IMR-90 (cell line): ENCODE results near the gene MYOCD. TPM values are rescaled to one million over a fixed set of nuclear protein-coding genes. Genes with fewer than 3 reads are reported as not detected.

Source experiments
- ATAC-seq: fragments of 200-7000 bp; cut with Tn5 transposase; 2 replicates; pipeline ENCODE4 v1.9.1; 2020; ENCODE audit warnings: low read depth, mild to moderate bottlenecking, moderate library complexity
- BruUV-seq: library from RNA; stranded (reverse); fragments of 400-500 nt; replicated peaks from 2 replicates; lab custom pipeline; 2021; lab: Mats Ljungman, UMichigan
- CTCF ChIA-PET: fragments of 300-600 bp; formaldehyde crosslinking; extraction: SDS; loops from one replicate; lab custom pipeline; 2021; ENCODE audit warnings: antibody characterized with exemption; lab: Yijun Ruan, JAX
- POLR2A ChIA-PET: fragments of 300-600 bp; sonication (Branson Sonifier 250); formaldehyde crosslinking; loops from one replicate; lab custom pipeline; 2022; ENCODE audit warnings: antibody characterized with exemption; ENCODE audit not compliant: unreplicated experiment; lab: Charles Lee
- DNase-seq: peaks from one replicate; pipeline ENCODE4 v3.0.0; 2013
- H2AFZ ChIP-seq: replicated peaks from 2 replicates; pipeline ENCODE3; 2013; ENCODE audit warnings: low read length, mild to moderate bottlenecking; ENCODE audit not compliant: poor library complexity
- H2AK5ac ChIP-seq: 2 replicates; pipeline ENCODE4 v1.6.1; 2013; ENCODE audit warnings: low read depth, low read length, inconsistent platforms
- H2AK9ac ChIP-seq: replicated peaks from 2 replicates; pipeline ENCODE3; 2013; ENCODE audit warnings: mild to moderate bottlenecking, low read depth, low read length, moderate library complexity; ENCODE audit not compliant: poor library complexity
- H2BK120ac ChIP-seq: 2 replicates; pipeline ENCODE4 v1.6.1; 2013; ENCODE audit warnings: low read depth, low read length, inconsistent platforms
- H2BK15ac ChIP-seq: 3 replicates; pipeline ENCODE4 v1.6.1; 2013; ENCODE audit warnings: low read depth, low read length, inconsistent platforms
- H2BK20ac ChIP-seq: 2 replicates; pipeline ENCODE4 v1.6.1; 2013; ENCODE audit warnings: low read depth, mild to moderate bottlenecking, inconsistent platforms, low read length, moderate library complexity
- H2BK5ac ChIP-seq: 2 replicates; pipeline ENCODE4 v1.6.1; 2013; ENCODE audit warnings: mild to moderate bottlenecking, low read depth, low read length, inconsistent platforms; ENCODE audit not compliant: poor library complexity, severe bottlenecking
- H3K14ac ChIP-seq: replicated peaks from 2 replicates; pipeline ENCODE4 v1.6.1; 2013; ENCODE audit warnings: low read depth, low read length, inconsistent platforms
- H3K18ac ChIP-seq: 2 replicates; pipeline ENCODE4 v1.6.1; 2013; ENCODE audit warnings: low read depth, low read length, control low read depth
- H3K23ac ChIP-seq: 2 replicates; pipeline ENCODE4 v1.6.1; 2013; ENCODE audit warnings: low read depth, low read length, inconsistent platforms
- H3K27ac ChIP-seq: 2 replicates; pipeline ENCODE4 v1.5.1; 2013; ENCODE audit warnings: mild to moderate bottlenecking, control low read depth, low read length; ENCODE audit not compliant: insufficient read depth
- H3K27me3 ChIP-seq: 2 replicates; pipeline ENCODE4 v1.6.1; 2013; ENCODE audit warnings: low read length; ENCODE audit not compliant: control insufficient read depth, insufficient read depth
- H3K36me3 ChIP-seq: 2 replicates; pipeline ENCODE4 v1.6.1; 2013; ENCODE audit warnings: low read length, mixed read lengths; ENCODE audit not compliant: control insufficient read depth, insufficient read depth
- H3K4ac ChIP-seq: 2 replicates; pipeline ENCODE4 v1.6.1; 2013; ENCODE audit warnings: low read depth, low read length, inconsistent platforms
- H3K4me1 ChIP-seq: 2 replicates; pipeline ENCODE4 v1.6.1; 2013; ENCODE audit warnings: low read length, mixed read lengths; ENCODE audit not compliant: control insufficient read depth, insufficient read depth
- H3K4me2 ChIP-seq: 2 replicates; pipeline ENCODE4 v1.6.1; 2013; ENCODE audit warnings: low read depth, mild to moderate bottlenecking, control low read depth, low read length, moderate library complexity
- H3K4me3 ChIP-seq: 2 replicates; pipeline ENCODE4 v1.5.1; 2013; ENCODE audit warnings: low read depth, mild to moderate bottlenecking, control low read depth, low read length, moderate library complexity; ENCODE audit not compliant: insufficient read depth
- H3K56ac ChIP-seq: 2 replicates; pipeline ENCODE4 v1.6.1; 2013; ENCODE audit warnings: low read length, inconsistent platforms; ENCODE audit not compliant: insufficient read depth; ENCODE audit errors: extremely low read depth
- H3K79me1 ChIP-seq, 2 experiments: 2 replicates each; pipeline ENCODE4 v1.6.1; 2013; ENCODE audit warnings: low read length in 2 of 2, inconsistent platforms in 1 of 2, low read depth in 1 of 2
- H3K9ac ChIP-seq: 2 replicates; pipeline ENCODE4 v1.6.1; 2013; ENCODE audit warnings: low read depth, low read length, control low read depth
- H3K9me1 ChIP-seq: 2 replicates; pipeline ENCODE4 v1.6.1; 2013; ENCODE audit warnings: low read length, inconsistent platforms; ENCODE audit not compliant: insufficient read depth
- H3K9me3 ChIP-seq: 2 replicates; pipeline ENCODE4 v1.6.1; 2013; ENCODE audit warnings: low read length; ENCODE audit not compliant: control insufficient read depth, insufficient read depth
- H4K20me1 ChIP-seq: 2 replicates; pipeline ENCODE4 v1.6.1; 2013; ENCODE audit warnings: low read length, inconsistent platforms; ENCODE audit not compliant: insufficient read depth
- H4K5ac ChIP-seq: 2 replicates; pipeline ENCODE4 v1.6.1; 2013; ENCODE audit warnings: mild to moderate bottlenecking, low read depth, low read length, control low read depth
- H4K8ac ChIP-seq, 2 experiments: 2 replicates each; pipeline ENCODE4 v1.6.1; 2013; ENCODE audit warnings: low read depth in 2 of 2, low read length in 2 of 2, control low read depth in 1 of 2, inconsistent platforms in 1 of 2
- H4K91ac ChIP-seq: 2 replicates; pipeline ENCODE4 v1.6.1; 2013; ENCODE audit warnings: low read depth, low read length, inconsistent platforms; ENCODE audit not compliant: insufficient read depth
- FOS ChIP-seq: fragments of 150-350 bp; IDR thresholded peaks from 2 replicates; pipeline ENCODE4 v1.6.1; 2016; ENCODE audit warnings: low read depth, low read length
- WGBS, 2 experiments: methylation state at CpG; one replicate each; pipeline versions ENCODE4 v1.1.5 to v1.1.7; 2013; ENCODE audit warnings: missing lambda C conversion rate in 2 of 2; ENCODE audit not compliant: insufficient read length in 1 of 2; ENCODE audit errors: extremely low coverage in 2 of 2; 5-methylcytosine and 5-hydroxymethylcytosine counted together
- dilution Hi-C: fragments of 300-500 bp; cut with HindIII; formaldehyde crosslinking; loops from one replicate; pipeline ENCODE4 v1.14.3; 2018; ENCODE audit warnings: low sequenced_read_pairs; ENCODE audit not compliant: unreplicated experiment
- in situ Hi-C: fragments of 300-500 bp; cut with MboI; formaldehyde crosslinking; loops from 3 replicates; pipeline ENCODE4 v1.14.3; 2019; ENCODE audit warnings: low sequenced_read_pairs, inconsistent platforms, mixed read lengths
- intact Hi-C: fragments of 100-400 bp; cut with micrococcal nuclease; formaldehyde crosslinking; loops from 2 replicates; pipeline ENCODE4 v1.10.0; 2022
- polyA plus RNA-seq, 3 experiments: library from polyadenylated mRNA; depleted of rRNA; stranded (reverse); fragments of >200 nt; gene quantifications; 2 replicates each; pipeline ENCODE4 v1.2.3, GENCODE V29; 2012; ENCODE audit warnings: low replicate concordance in 1 of 3
- total RNA-seq: library from RNA; depleted of rRNA; stranded (reverse); fragments of >200 nt; gene quantifications from 2 replicates; pipeline ENCODE4 v1.2.3, GENCODE V29; 2012

MYOCD gene
- total and polyA plus RNA-seq, 2 of the 4 experiments (the other 2 are of a cell fraction): 10.6 to 20.1 TPM

- H3K79me1 ChIP-seq: no peaks in the 10 kb centered on the region
- no peak overlapping the region for H3K18ac ChIP-seq
- no peak overlapping the region for H3K4ac ChIP-seq
- no peak overlapping the region for H4K8ac ChIP-seq
- no peak overlapping the region for H3K23ac ChIP-seq
- no peak for TF ChIP-seq FOS
- H2AK9ac ChIP-seq: no peak overlapping the region
- H3K4me3 ChIP-seq: peak overlapping the region; percentile 68
- H4K5ac ChIP-seq: no peak overlapping the region
- H3K56ac ChIP-seq: no peak overlapping the region
- no peak overlapping the region for H2AK5ac ChIP-seq
- POLR2A ChIA-PET: no interaction called here
- BruUV-seq: no TSS peak
- H3K9me3 ChIP-seq: no peaks in the 10 kb centered on the region
- H2BK5ac ChIP-seq: no peak overlapping the region
- no peak for DNase-seq
- H4K91ac ChIP-seq: no peak overlapping the region
- peak overlapping the region; percentile 95 for H2AFZ ChIP-seq
- H3K27me3 ChIP-seq: peaks cover 22% of the 10 kb centered on the region
- H2BK20ac ChIP-seq: no peak overlapping the region
- no peaks in the 10 kb centered on the region for H3K36me3 ChIP-seq
- peak; percentile 5; the same call in 1 of the 2 replicates for ATAC-seq
- no peaks in the 10 kb centered on the region for H3K4me1 ChIP-seq
- 20% methylated on average over 5 of the region's 27 CpGs; no CpG with 5 or more reads in 1 of the 2 experiments for whole genome bisulfite sequencing, 2 experiments
- CTCF ChIA-PET: interaction anchor here (0.5 to 0.6 kb wide), 2 partner anchors 252 to 1323 kb away, joined by 3 read pairs; no protein-coding TSS in a partner anchor
- no peak overlapping the region for H2BK120ac ChIP-seq
- H3K9me1 ChIP-seq: no peaks in the 10 kb centered on the region
- no peak overlapping the region for H3K27ac ChIP-seq
- no peak overlapping the region for H2BK15ac ChIP-seq
- no peak overlapping the region for H3K9ac ChIP-seq
- no peak overlapping the region for H3K14ac ChIP-seq
- no peaks in the 10 kb centered on the region for H4K20me1 ChIP-seq
- intact Hi-C loops (no loop called here), in situ Hi-C loops (no loop called here), dilution Hi-C loops (no loop called here)
- peak overlapping the region; percentile 91 for H3K4me2 ChIP-seq
Observed at GRCh38 chr17:12790249-12791106, 124.8 kb downstream of the MYOCD start.
